Sigmoid colon (tissue), 7 donors: Measurements from ENCODE around the gene KRT78. TPM values are rescaled to one million over a fixed set of nuclear protein-coding genes. Genes with fewer than 3 reads are reported as not detected.

Source experiments
- DNase-seq: peaks from one replicate; pipeline ENCODE4 v3.0.0-alpha.2; 2019
- H3K27ac ChIP-seq, 4 donors: fragments of 200-600 bp; sonication (generic); one replicate each; pipeline ENCODE4 v1.5.1; 2016 to 2019; ENCODE audit warnings: mild to moderate bottlenecking in 1 of 4
- H3K27me3 ChIP-seq, 3 donors: fragments of 200-600 bp; sonication (generic); one replicate each; pipeline ENCODE4 v1.5.1; 2019; ENCODE audit warnings: mild to moderate bottlenecking in 1 of 3
- H3K36me3 ChIP-seq, 4 donors: fragments of 200-600 bp; sonication (generic); one replicate each; pipeline ENCODE4 v1.5.1; 2016 to 2019
- H3K4me1 ChIP-seq, 4 donors: fragments of 200-600 bp; sonication (generic); one replicate each; pipeline ENCODE4 v1.5.1; 2017 to 2019
- H3K4me3 ChIP-seq, 4 donors: fragments of 200-600 bp; sonication (generic); one replicate each; pipeline ENCODE4 v1.5.1; 2017 to 2019; ENCODE audit warnings: mild to moderate bottlenecking in 2 of 4, moderate library complexity in 1 of 4
- H3K9me3 ChIP-seq, 4 donors: fragments of 200-600 bp in 3 of 4; sonication (generic) in 3 of 4; one replicate each; pipeline versions ENCODE4 v1.5.1 to v1.6.1; 2013 to 2019
- EP300 ChIP-seq, 4 donors: sonication (generic); formaldehyde crosslinking; IDR thresholded peaks; one replicate each; pipeline ENCODE4 v1.6.1; 2017; ENCODE audit warnings: antibody characterized with exemption in 4 of 4
- POLR2A ChIP-seq, 2 donors: fragments of 450-650 bp; IDR thresholded peaks; one replicate each; pipeline ENCODE4 v1.6.1; 2016; ENCODE audit warnings: antibody characterized with exemption in 2 of 2, mild to moderate bottlenecking in 2 of 2, moderate library complexity in 2 of 2
- POLR2AphosphoS5 ChIP-seq, 4 donors: sonication (generic); formaldehyde crosslinking; IDR thresholded peaks; one replicate each; pipeline ENCODE4 v1.6.1; 2017; ENCODE audit warnings: antibody characterized with exemption in 4 of 4
- WGBS, 2 donors: extraction: QIAGEN DNeasy Blood & Tissue Kit; methylation state at CpG; one replicate each; pipeline ENCODE4 v1.1.7; 2013; 5-methylcytosine and 5-hydroxymethylcytosine counted together
- intact Hi-C: fragments of 100-400 bp; cut with DNase I; formaldehyde crosslinking; loops from one replicate; pipeline ENCODE4 v1.15.1; 2023
- polyA plus RNA-seq, 3 donors: library from polyadenylated mRNA; stranded (reverse); fragments of 200-250 nt; gene quantifications; one replicate each; pipeline ENCODE4 v1.2.3, GENCODE V29; 2013
- total RNA-seq, 4 donors: library from RNA; depleted of rRNA; stranded (reverse); fragments of >200 nt; gene quantifications; one replicate each; pipeline ENCODE4 v1.1.0, GENCODE V29; 2016
- TF ChIP-seq, protein P1 (sequence below), 4 experiments: fragments of 450-650 bp in 3 of 4; fragments of 200-600 bp in 1 of 4; IDR thresholded peaks; one replicate each; pipeline ENCODE4 v1.5.1; 2016 to 2019; ENCODE audit warnings: antibody characterized with exemption in 4 of 4, mild to moderate bottlenecking in 3 of 4, moderate library complexity in 2 of 4
- donor health status: healthy with polysubstance abuse.
- donor health status: Bipolar disorder and iron deficiency.
- donor health status: healthy.

The KRT78 gene
- total and polyA plus RNA-seq, 7 donors, result 0.20 to 5.4 TPM; not detected in 5

DNA sequence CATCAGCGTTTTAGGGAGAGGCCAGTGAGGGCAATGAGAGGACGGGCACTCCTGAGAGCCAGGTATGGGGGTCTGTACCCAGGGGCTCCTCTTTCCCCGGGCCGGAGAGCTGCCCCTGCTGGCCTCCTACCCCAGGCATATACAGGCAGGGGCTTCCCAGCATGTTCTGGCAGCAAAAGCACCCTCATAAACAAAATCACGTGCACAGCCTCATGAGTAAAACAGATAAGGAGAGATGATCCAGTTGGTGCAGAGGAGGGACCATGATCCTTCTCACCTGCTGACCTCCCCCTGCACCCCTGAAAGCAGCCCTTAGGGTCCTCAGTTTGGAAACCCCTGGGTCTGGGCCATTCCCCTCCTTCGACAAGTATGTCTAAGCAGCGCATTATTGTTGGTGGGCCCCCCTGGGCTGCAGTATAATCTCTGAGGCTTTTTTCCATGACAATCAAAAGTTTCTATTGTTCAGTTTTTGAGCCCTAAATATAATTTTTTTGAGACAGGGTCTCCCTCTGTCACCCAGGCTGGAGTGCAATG is 29.8 kb downstream of the KRT78 start:
- Histone ChIP-seq H3K4me1 (peaks cover 0 to 17% (median 4%) of the 10 kb centered on the region in 4 donors), H3K36me3 (no peaks in the 10 kb centered on the region), H3K9me3 (no peaks in the 10 kb centered on the region), H3K27me3 (peaks cover 0 to 6% (median 0%) of the 10 kb centered on the region in 3 donors), H3K27ac (no peak overlapping the region), H3K4me3 (no peak overlapping the region)
- intact Hi-C loops, result no loop called here
- TF ChIP-seq POLR2AphosphoS5 (IDR thresholded peaks at IDR 0.05) (no peak), POLR2A (IDR thresholded peaks at IDR 0.05) (no peak), EP300 (IDR thresholded peaks at IDR 0.05) (no peak)
- TF ChIP-seq, protein P1, sequence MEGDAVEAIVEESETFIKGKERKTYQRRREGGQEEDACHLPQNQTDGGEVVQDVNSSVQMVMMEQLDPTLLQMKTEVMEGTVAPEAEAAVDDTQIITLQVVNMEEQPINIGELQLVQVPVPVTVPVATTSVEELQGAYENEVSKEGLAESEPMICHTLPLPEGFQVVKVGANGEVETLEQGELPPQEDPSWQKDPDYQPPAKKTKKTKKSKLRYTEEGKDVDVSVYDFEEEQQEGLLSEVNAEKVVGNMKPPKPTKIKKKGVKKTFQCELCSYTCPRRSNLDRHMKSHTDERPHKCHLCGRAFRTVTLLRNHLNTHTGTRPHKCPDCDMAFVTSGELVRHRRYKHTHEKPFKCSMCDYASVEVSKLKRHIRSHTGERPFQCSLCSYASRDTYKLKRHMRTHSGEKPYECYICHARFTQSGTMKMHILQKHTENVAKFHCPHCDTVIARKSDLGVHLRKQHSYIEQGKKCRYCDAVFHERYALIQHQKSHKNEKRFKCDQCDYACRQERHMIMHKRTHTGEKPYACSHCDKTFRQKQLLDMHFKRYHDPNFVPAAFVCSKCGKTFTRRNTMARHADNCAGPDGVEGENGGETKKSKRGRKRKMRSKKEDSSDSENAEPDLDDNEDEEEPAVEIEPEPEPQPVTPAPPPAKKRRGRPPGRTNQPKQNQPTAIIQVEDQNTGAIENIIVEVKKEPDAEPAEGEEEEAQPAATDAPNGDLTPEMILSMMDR (IDR thresholded peaks at IDR 0.05), result no peak
- no peak for DNase-seq
- WGBS, 2 donors, result 33 to 59% methylated on average over 7 of the region's 7 CpGs

DNA sequence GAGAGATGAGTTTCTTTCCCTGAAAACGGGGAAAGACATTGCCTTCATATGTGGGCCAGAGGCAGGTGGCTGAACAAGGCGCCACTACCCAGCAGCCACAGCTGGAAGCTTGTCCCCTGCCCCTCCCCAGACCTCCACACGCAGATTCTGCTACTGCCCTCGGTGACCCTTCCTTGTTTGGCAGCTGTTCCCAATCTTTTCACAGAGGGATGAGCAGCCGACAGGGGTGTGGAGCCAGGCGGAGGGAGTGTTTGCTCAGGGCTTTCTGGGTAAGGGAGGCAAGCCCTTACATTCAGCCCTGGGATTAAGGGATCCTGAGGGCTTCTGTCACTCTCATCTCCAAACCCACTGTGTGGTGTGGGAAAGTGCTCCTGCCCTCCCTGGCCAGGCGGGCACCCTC is 30.4 kb downstream of the KRT78 start:
- 16 to 47% methylated on average over 7 of the region's 7 CpGs for WGBS, 2 donors
- no peaks in the 10 kb centered on the region for H3K36me3 ChIP-seq
- no peak overlapping the region for H3K27ac ChIP-seq
- TF ChIP-seq POLR2AphosphoS5 (IDR thresholded peaks at IDR 0.05) (no peak), POLR2A (IDR thresholded peaks at IDR 0.05) (no peak), EP300 (IDR thresholded peaks at IDR 0.05) (no peak)
- TF ChIP-seq, protein P1 (IDR thresholded peaks at IDR 0.05), result no peak
- H3K4me3 ChIP-seq, result no peak overlapping the region
- H3K4me1 ChIP-seq, result peaks cover 0 to 17% (median 4%) of the 10 kb centered on the region in 4 donors
- no peak for DNase-seq
- no peaks in the 10 kb centered on the region for H3K9me3 ChIP-seq
- H3K27me3 ChIP-seq, result peaks cover 0 to 6% (median 0%) of the 10 kb centered on the region in 3 donors
- intact Hi-C loops, result no loop called here

DNA sequence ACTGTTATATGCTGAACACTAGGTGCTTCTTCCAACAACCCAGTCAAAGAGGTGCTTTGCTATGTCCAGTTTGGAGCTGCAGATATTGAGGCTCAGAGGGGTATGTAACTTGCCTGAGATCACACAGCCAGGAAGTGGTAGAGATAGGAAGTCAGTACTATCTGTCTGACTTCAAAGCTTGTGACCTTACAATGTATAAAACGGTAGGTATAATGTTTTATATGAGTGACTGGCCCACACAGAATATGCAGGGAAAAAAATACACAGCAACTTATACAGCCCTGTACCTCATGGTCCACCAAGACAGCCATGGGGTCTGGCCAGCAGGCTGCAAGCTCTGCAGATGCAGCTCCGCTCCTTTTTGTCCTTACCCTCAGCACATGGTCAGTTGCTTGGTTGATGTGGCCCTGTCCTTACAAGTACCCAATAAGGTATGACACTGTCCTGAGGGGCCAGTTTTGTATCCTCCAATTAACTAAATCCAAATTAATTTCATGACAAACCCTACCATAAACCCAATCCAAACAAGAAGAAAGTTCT is 31.0 kb downstream of the KRT78 start:
- no peak for DNase-seq
- no peak overlapping the region for H3K27ac ChIP-seq
- 61 to 76% methylated on average over 2 of the region's 2 CpGs for WGBS, 2 donors
- no peaks in the 10 kb centered on the region for H3K9me3 ChIP-seq
- no peak for TF ChIP-seq POLR2AphosphoS5 (IDR thresholded peaks at IDR 0.05)
- no peak for TF ChIP-seq EP300 (IDR thresholded peaks at IDR 0.05)
- TF ChIP-seq POLR2A (IDR thresholded peaks at IDR 0.05), result no peak
- TF ChIP-seq, protein P1 (IDR thresholded peaks at IDR 0.05), result no peak
- no peak overlapping the region for H3K4me3 ChIP-seq
- peaks cover 0 to 6% (median 0%) of the 10 kb centered on the region in 3 donors for H3K27me3 ChIP-seq
- no peaks in the 10 kb centered on the region for H3K36me3 ChIP-seq
- H3K4me1 ChIP-seq, result peaks cover 0 to 17% (median 4%) of the 10 kb centered on the region in 4 donors
- intact Hi-C loops, result no loop called here

DNA sequence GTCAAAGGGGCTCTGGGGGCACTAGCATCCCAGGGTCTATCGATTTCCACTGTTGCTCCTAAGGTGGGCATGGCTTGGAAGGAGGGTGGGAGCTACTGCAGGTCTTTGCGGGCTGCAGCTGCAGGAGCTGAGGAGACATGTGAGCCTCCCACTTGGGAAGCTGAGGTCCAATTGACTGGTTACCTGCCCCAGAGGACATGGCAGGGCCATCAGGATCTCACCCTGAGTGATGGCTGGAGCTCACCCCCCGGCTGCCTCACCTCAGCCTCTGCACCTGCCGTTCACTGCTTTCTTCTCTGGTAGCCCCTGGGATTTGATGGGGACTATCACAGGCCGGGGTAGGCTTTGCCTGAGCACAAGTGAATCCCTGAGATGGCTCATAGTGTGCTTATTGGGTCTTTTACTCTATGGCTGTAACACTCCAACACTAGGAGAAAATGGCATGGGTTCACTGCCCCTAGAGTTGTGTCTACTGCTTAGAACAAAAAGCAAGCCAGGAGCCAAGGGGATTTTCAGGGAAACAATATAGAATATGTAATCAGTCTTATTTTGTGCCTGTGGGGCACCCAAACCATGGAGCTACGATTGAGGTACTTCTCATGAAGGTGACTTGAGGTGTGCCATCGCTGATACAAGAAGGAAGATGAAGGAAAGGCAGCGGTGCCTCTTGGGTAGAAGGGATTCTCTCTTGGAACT is 31.6 kb downstream of the KRT78 start:
- peaks cover 0 to 6% (median 0%) of the 10 kb centered on the region in 3 donors for H3K27me3 ChIP-seq
- no peaks in the 10 kb centered on the region for H3K9me3 ChIP-seq
- no peak for DNase-seq
- H3K4me1 ChIP-seq, result peaks cover 0 to 11% (median under 1%) of the 10 kb centered on the region in 4 donors
- H3K36me3 ChIP-seq, result no peaks in the 10 kb centered on the region
- no peak overlapping the region for H3K4me3 ChIP-seq
- H3K27ac ChIP-seq, result no peak overlapping the region
- 89 to 93% methylated on average over 8 of the region's 8 CpGs for WGBS, 2 donors
- TF ChIP-seq, protein P1 (IDR thresholded peaks at IDR 0.05), result no peak
- TF ChIP-seq POLR2AphosphoS5 (IDR thresholded peaks at IDR 0.05), result no peak
- no peak for TF ChIP-seq POLR2A (IDR thresholded peaks at IDR 0.05)
- no peak for TF ChIP-seq EP300 (IDR thresholded peaks at IDR 0.05)
- intact Hi-C loops, result no loop called here
